ENCODE results near the gene CRISP2.

Gene CRISP2

DNA sequence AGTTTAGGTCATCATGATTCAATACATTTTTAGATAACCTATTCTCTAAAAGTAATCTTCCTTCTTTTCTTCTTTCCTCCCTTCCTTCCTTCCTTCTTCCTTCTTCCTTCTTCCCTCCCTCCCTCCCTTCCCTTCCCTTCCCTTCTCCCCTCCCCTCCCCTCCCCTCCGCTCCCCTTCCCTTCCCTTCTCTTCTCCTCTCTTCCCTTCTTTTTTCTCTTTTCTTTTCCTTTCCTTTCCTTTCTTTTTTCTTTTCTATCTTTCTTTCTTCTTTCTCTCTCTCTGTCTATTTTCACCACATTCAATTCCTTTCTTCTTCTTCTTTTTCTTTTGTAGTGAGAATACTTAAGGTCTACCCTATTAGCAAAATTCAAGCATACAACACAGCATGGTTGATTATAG, 59.4 kb downstream of the CRISP2 start:
- DNase-seq (ENCODE audit: low read depth in 2 of 2) = no peak

GRCh38 chr6:49653438-49653837, 59.9 kb downstream of the CRISP2 start:
- DNase-seq (ENCODE audit: low read depth in 2 of 2) = no peak

DNA sequence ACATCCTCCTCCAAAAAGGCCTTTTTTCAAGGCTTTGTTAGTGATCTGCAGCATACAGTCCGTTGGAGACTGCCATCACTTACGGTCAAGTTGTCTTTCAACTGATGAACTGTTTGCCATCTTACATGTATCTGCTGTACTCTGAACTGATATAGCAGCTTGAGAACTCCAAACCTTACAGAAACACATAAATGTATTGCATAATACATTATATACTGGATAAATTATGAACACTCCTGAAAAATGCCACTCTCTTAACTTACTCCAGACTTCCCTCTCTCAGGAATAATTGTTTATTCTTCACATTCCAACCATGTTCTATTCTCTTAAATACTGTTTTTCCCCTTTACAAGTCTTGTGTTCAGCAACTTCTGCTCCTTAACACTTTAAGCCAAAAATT, 62.1 kb downstream of the CRISP2 start:
- no peak for DNase-seq (ENCODE audit: low read depth in 2 of 2)

GRCh38 chr6:49649988-49650387, 63.4 kb downstream of the CRISP2 start:
- DNase-seq (ENCODE audit: low read depth in 2 of 2) = no peak

GRCh38 chr6:49648036-49648435, 65.3 kb downstream of the CRISP2 start:
- no peak for DNase-seq (ENCODE audit: low read depth in 2 of 2)

DNA sequence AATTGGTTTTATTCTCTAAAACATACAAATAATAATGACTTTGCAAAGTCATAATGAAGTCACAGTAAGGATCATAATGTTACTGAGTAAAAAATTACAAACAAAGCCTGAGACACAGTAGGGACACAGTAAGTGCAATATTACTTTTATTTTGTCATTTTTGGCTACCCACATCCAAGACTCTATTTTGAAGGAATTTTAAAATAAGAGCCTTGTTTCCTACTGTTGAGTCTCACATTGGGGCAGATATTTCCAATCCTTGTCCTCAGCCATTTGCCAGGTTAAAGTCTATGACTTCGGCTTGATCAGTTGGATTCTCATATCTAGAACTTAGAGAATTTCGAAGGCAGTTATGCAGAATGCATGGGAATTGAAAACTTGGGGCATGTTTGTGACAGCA, 65.9 kb downstream of the CRISP2 start:
- no peak for DNase-seq (ENCODE audit: low read depth in 2 of 2)

DNA sequence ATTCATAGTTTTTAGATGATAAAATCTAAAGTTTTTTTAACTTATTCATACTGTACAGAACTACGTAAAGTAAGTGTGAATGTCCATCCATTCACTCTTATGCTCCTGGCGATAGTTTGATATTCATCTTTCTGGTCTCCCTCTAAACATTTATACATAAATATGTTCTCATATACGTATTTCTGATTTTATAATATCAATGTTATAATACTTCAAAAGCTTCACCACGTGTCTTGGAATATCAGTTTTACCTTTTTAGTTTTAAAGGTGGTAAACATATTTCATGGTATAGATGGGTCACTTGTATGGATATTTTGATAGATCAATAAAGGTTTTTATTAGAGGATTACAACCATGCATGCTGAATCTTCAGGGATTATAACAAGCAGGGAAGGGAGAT, 66.4 kb downstream of the CRISP2 start:
- no peak for DNase-seq (ENCODE audit: low read depth in 2 of 2)

- no peak for DNase-seq (ENCODE audit: low read depth in 2 of 2)
Measured at GRCh38 chr6:49646130-49646824, 67.1 kb downstream of the CRISP2 start.

GRCh38 chr6:49645139-49645538, 68.2 kb downstream of the CRISP2 start:
- DNase-seq (ENCODE audit: low read depth in 2 of 2) = no peak
